GM19463 (cell line): Measurements from ENCODE around the gene PRSS38.

ENCODE experiments used
- ATAC-seq: cut with Tn5 transposase; IDR thresholded peaks from one replicate; pipeline ENCODE4 v1.9.1; 2021; ENCODE audit warnings: mild to moderate bottlenecking, moderate library complexity; ENCODE audit not compliant: unreplicated experiment

PRSS38 gene

DNA sequence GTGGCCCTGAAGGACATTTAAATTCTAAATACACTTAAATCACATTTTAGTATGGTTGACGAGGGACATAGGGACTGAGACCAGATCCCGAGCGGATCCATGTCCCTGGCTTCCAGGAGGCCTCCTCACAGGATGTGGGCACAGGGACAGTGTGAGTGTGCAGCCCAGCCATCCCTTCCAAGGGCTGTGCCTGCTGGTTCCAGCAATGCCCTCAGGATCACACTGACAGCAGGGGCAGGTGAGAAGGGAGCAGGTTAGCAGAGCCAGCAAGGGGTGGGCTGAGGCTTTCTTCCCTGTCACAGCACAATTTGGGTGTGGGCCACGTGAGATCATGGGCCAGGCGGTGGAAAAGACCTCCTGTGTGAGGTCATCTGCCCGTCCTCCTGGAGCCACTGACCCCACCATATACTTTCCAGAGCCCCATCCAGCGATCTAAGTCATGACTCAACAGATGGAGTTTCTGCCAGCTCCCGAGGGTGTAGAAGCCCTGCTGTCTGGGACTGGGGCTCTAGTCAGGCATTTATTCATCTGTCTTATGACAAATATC is 37.0 kb upstream of the PRSS38 start:
- no peak for ATAC-seq

- no peak for ATAC-seq
These were observed 36.4 kb upstream of the PRSS38 start for GRCh38 chr1:227779021-227779441.

DNA sequence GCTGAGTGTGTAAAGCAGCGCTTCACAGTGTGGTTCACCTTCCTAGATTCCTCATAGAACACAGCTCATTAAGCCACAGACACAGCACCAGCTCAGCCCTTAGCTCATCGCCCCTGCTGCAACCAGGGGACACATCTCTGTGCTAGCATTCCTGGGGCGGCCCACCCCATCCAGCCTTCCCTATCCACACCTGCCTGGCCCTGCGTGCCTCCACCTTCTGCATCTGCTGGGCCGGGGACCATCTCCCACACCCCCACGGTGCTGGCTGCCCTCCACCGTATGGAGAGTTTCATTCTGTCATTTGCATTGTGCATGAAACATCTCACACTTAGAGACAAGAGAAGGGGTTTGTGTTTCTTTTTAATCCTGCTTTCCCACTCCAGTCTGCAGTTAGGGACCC is 35.8 kb upstream of the PRSS38 start:
- ATAC-seq: no peak

DNA sequence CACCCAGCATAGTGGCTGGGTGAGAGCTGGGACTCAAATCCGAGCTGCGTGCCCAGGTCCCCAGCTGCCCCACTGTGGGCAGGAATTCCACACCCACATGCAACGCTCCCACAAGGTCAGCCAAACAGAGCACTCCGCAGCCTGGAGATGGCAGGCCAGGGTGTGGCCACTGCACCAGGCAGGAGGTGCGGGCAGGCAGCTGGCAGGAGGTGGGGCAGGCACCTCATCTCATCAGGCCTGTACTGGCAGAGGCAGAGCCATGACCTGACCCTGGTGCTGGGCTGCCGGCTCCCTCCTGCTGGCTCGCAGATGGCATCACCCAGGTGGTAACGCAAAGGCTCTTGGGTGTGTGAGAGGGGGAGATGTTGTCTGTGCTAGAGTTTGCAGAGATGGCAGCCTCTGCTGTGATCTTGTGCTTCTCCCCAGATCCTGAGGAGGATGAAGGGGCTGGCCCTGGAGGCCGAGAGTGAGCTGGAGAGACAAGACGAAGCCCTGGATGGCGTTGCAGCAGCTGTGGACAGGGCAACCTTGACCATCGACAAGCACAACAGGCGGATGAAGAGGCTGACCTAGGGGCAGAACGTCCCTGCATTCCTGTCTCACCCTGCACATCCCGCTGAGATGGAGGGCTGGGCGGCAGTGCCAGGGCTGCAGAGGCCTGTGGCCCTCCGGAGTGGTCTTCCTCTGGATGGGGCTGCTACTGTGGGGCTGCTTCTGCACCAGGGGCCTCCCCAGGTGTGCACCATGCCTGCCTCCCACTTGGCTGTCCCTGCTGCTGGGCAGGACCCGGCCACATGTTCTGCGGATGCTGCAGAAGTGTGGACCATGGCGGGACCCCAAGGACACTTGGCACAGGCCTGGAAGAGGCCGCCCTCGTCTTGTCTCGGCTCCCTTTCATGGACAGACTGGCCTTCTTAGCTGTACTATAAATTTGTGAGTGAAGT is 35.1 kb upstream of the PRSS38 start:
- no peak for ATAC-seq

DNA sequence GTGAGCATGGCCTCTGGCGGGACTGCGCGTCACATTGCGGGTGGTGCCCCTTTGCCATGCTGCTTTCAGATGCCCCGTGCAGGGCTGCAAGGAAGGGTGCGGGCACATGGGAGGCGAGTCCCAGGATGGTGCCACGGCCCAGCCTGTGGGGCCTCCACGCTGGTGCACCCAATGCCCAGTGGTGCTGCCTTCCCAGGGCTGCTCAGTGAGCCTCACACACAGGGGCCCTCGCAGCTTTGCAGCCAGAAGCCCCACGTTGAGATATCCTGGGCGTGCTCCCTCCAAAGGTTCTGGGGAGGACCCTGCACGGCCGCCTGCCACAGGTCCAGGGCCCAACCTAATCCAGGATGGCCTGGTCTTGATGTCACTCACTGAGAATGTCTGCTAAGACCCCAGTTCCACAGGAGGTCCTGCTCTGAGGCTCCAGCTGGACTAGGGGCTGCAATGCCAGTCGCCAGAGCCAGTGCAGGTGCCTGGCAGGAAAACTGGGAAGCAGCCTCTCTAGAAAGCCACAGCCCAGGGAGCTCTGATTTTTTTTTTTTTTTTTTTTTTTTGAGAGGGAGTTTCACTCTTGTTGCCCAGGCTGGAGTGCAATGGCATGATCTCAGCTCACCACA is 34.1 kb upstream of the PRSS38 start:
- ATAC-seq: no peak

DNA sequence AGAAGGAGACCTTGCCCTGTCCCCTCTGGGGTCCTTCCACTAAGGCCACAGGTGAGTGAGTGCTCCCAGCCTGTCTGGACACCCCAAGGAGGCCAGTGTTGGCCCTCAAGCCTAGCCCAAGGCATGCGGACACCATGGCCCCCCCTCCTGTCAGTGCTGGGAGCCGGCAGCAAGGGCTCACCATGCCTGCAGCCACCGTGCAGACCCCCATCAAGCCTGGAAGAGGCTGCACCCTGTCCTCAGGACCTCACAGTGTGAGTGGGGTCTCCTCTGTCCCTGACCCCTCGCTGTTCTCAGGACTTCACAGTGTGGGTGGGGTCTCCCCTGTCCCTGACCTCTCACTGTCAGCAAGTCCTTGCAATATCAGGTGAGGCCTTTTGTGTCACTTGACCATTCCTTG is 33.2 kb upstream of the PRSS38 start:
- ATAC-seq: no peak

- no peak for ATAC-seq
These were observed 30.2 kb upstream of the PRSS38 start for GRCh38 chr1:227785094-227785804.

DNA sequence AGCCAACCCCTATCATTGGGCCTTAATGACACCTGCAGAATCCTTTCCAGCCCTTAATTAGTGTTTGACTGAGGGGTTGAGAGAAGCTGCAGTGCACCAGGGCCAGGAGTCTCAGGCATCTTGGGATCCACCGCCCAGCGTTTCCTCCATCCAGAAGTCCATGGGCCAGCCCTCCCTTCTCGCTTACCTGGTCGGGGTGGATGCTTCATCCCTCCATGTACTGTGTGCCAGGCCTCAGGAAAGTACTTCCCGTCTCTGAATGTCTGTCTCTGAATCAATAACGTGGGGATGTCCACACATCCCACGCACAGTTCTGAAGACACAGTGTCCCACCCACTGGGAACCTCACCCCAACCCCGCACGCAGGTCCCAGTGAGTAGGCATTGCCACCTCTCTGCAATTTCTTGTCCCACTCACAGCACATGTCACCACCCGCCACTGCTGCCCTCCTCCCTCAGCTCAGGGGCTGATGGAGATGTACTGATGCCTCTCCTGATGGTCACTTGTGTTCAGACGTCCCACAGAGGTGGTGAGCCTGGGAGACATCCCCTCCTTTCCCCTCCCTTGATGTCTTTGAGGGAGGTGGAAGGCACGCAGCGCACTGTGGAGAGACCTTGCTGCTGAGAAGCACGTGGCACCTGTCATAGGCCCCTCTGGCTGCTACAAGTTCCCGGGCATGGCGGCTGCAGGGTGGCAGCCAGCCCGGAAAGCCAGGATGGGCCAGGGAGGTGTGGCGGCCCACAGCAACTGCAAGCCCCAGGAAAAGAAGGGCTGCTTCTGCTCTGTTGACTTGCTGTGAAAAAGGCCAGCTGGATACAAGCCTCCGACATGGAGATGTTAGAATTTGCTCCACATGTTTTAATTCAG is 29.4 kb upstream of the PRSS38 start:
- ATAC-seq: no peak

GRCh38 chr1:227786673-227787512 is 28.6 kb upstream of the PRSS38 start:
- peak; percentile 0 for ATAC-seq

DNA sequence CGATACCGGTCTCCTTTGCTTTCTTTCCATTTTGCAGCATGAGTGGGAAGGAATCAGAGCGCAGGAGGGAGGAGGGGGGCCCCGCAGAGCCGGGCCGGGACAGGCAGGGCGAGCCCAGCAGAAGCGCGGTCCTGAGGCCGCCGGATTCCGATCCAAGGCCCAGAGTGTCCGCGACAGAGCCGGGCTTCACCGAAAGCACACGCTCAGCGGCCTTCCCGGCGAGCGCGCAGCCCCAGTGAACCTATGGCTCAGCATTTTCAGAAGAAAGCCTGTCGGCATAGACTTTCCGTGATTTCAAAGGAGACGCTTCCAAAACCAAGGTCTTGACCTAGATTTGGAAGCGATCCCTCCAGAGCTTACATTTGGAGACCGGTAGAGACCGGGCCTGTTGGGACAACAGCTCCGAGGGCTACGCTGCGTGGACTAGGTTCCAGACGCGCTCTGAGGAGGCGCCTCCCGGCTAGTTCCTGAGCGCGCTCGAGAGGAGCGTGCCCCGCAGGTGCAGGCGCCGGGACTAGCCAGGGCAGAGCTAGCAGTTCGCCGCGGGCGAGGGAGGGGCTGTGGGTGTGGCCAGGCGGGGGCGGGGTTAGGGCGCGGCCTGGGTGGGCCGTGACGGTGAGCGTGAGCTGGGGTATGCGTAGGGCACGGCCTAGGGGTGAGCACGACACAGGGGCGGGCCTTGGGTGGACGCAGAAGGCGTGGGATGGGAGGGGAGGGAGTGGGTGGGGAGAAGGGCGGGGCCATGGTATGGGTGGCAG is 27.8 kb upstream of the PRSS38 start:
- peak; percentile 93 for ATAC-seq

- peak; percentile 56 for ATAC-seq
These were observed 27.0 kb upstream of the PRSS38 start for GRCh38 chr1:227788271-227789083.

GRCh38 chr1:227789084-227790033 is 26.1 kb upstream of the PRSS38 start:
- ATAC-seq: no peak

DNA sequence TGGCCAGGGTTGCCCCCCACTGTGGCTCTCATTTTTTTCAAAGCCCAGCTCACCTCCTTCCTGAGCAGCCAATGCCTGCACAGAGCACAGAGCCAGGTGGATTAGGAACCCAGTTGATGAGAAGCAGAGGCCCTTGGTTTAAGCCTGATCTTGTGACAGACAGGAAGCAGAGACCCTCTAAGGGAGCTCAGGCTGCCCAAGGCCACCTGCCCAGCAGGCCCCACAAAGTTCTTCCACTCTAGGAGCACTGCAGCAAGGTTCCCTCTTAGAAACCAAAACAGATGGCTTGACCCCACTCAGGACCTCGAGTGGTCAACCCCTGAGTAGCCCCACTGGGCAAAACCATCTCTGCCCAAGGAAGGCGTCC is 25.5 kb upstream of the PRSS38 start:
- ATAC-seq: no peak

DNA sequence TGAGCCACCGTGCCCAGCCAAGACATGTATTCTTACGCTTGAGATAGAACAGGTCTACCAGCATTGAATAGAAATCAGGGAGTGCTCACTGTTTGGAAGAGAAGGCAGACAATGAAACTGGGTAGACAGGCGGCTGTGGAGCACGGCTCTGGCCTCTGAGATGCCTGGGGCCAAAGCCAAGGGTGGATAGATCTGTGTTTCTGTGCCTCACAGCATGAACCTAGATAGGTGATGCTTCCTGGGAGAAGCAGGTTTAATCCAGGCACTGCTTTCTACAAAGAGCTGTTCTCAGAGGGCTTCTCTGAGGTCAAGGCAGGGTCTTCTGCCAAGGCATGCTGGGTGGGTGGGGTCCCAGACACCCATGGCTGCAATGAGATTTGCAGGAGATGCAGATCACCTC is 24.6 kb upstream of the PRSS38 start:
- no peak for ATAC-seq

DNA sequence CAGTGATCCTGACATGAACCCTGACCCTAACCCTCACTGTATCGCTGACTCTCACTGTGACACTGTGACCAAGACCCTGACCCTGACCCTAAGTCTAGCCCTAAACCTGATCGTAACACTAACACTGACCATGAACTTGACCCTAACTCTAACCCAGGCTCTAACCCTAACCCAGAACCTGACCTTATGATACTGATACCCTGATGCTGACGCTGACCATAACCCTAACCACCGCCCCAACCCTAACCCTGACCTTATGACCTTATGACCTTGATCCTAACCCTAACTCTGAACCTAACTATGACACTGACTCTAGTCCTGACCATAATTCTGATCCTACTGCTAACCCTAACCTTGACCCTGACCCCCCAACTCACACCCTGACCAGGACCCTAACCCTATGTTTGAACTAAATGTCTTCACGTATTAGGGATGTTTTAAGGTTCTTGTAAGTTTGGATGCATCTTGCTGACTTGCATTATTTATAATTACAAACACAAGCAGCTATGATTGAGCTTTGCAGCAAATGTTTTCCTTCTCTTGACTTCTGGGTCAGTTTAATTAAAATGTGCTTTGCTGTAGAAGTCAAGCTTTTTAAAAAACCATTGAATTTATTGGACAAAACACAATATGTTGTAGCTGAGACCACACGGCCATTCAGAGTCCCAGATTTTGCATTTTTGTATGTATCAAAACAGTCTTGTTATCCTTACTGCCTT is 23.9 kb upstream of the PRSS38 start:
- ATAC-seq: no peak
